Aorta (tissue), 5 donors: Measurements from ENCODE around the gene COX6A2. TPM values are rescaled to one million over a fixed set of nuclear protein-coding genes. Genes with fewer than 3 reads are reported as not detected.

ENCODE experiments used
- ATAC-seq: fragments of 200-7000 bp; cut with Tn5 transposase; one replicate; pipeline ENCODE4 v1.9.1; 2022; ENCODE audit warnings: moderate library complexity; ENCODE audit not compliant: low FRiP score
- DNase-seq, 2 donors: peaks; one replicate each; pipeline ENCODE4 v3.0.0-alpha.2; 2020
- H3K27ac ChIP-seq, 2 donors: one replicate each; pipeline ENCODE4 v1.5.1; 2013; ENCODE audit warnings: low read length in 2 of 2, mild to moderate bottlenecking in 2 of 2, moderate library complexity in 2 of 2, control low read depth in 1 of 2, inconsistent platforms in 1 of 2, low read depth in 1 of 2
- H3K27me3 ChIP-seq, 2 donors: one replicate each; pipeline ENCODE4 v1.6.1; 2013; ENCODE audit warnings: control low read depth in 1 of 2, low read length in 1 of 2, mild to moderate bottlenecking in 1 of 2, moderate library complexity in 1 of 2; ENCODE audit not compliant: insufficient read depth in 2 of 2, control insufficient read depth in 1 of 2
- H3K36me3 ChIP-seq, 2 donors: one replicate each; pipeline ENCODE4 v1.6.1; 2013; ENCODE audit warnings: control low read depth in 1 of 2, low read length in 1 of 2, mild to moderate bottlenecking in 1 of 2; ENCODE audit not compliant: insufficient read depth in 2 of 2, control insufficient read depth in 1 of 2
- H3K4me1 ChIP-seq, 2 donors: one replicate each; pipeline ENCODE4 v1.6.1; 2013; ENCODE audit warnings: low read length in 2 of 2, control low read depth in 1 of 2, mild to moderate bottlenecking in 1 of 2, moderate library complexity in 1 of 2; ENCODE audit not compliant: insufficient read depth in 2 of 2, control insufficient read depth in 1 of 2
- H3K4me3 ChIP-seq, 2 donors: one replicate each; pipeline ENCODE4 v1.5.1; 2013; ENCODE audit warnings: low read length in 2 of 2, control low read depth in 1 of 2, mild to moderate bottlenecking in 1 of 2
- H3K9me3 ChIP-seq: one replicate; pipeline ENCODE4 v1.6.1; 2013; ENCODE audit warnings: mild to moderate bottlenecking, low read length; ENCODE audit not compliant: control insufficient read depth
- WGBS, 2 donors: extraction: QIAGEN DNeasy Blood & Tissue Kit; methylation state at CpG; one replicate each; pipeline ENCODE4 v1.1.7; 2013; 5-methylcytosine and 5-hydroxymethylcytosine counted together
- intact Hi-C, 2 donors: fragments of 100-400 bp; cut with DNase I; formaldehyde crosslinking; loops; one replicate each; pipeline versions ENCODE4 v1.14.2 to v1.15.0; 2022
- polyA plus RNA-seq, 2 donors: library from polyadenylated mRNA; stranded (reverse); fragments of 200-250 nt; gene quantifications; one replicate each; pipeline ENCODE4 v1.2.3, GENCODE V29; 2013
- total RNA-seq, 2 donors: library from RNA; stranded (reverse); fragmentation: NEBNext Ultra II Directional; extraction: Animal tissue kit (Norgen Biotek cat#: 25700); gene quantifications; one replicate each; pipeline ENCODE4 v1.2.1, GENCODE V29; 2021
- donor health status: healthy with polysubstance abuse.
- donor health status: Bipolar disorder and iron deficiency.
- donor health status: DM: no; HTN: no; CAD: no.
- donor health status: DM: no; HTN: no; CAD: no.
- donor health status: DM: yes; HTN: yes; CAD: no.

Gene COX6A2
- total and polyA plus RNA-seq, 4 donors: 3.0 to 10.6 TPM; not detected in 2

- peak in 1 of 2 donors; percentile 15 for DNase-seq
- Histone ChIP-seq H3K36me3 (no peaks in the 10 kb centered on the region), H3K9me3 (no peaks in the 10 kb centered on the region), H3K27ac (no peak overlapping the region), H3K4me1 (no peaks in the 10 kb centered on the region), H3K27me3 (no peaks in the 10 kb centered on the region), H3K4me3 (no peak overlapping the region)
- intact Hi-C loops: no loop called here
- no peak for ATAC-seq
- WGBS, 2 donors: 55 to 65% methylated on average over 5 of the region's 5 CpGs
Observed at GRCh38 chr16:31430380-31431052, 2.4 kb upstream of the COX6A2 start.

GRCh38 chr16:31429796-31430195 lies 1.6 kb upstream of the COX6A2 start:
- Histone ChIP-seq H3K9me3 (no peaks in the 10 kb centered on the region), H3K4me3 (no peak overlapping the region), H3K27me3 (no peaks in the 10 kb centered on the region), H3K36me3 (no peaks in the 10 kb centered on the region), H3K4me1 (no peaks in the 10 kb centered on the region), H3K27ac (no peak overlapping the region)
- WGBS, 2 donors: 82 to 92% methylated on average over 3 of the region's 3 CpGs
- DNase-seq: no peak
- no peak for ATAC-seq
- intact Hi-C loops: no loop called here

- no peaks in the 10 kb centered on the region for H3K4me1 ChIP-seq
- ATAC-seq (no peak), DNase-seq (peak in 1 of 2 donors; percentile 23)
- H3K27ac ChIP-seq: no peak overlapping the region
- no peaks in the 10 kb centered on the region for H3K9me3 ChIP-seq
- H3K4me3 ChIP-seq: no peak overlapping the region
- intact Hi-C loops: no loop called here
- 0 to 4% methylated on average over 1 of the region's 1 CpG for WGBS, 2 donors
- no peaks in the 10 kb centered on the region for H3K36me3 ChIP-seq
- no peaks in the 10 kb centered on the region for H3K27me3 ChIP-seq
Observed at GRCh38 chr16:31429314-31429713, 1.2 kb upstream of the COX6A2 start.

- Histone ChIP-seq H3K27ac (no peak overlapping the region), H3K36me3 (no peaks in the 10 kb centered on the region), H3K9me3 (no peaks in the 10 kb centered on the region), H3K4me1 (no peaks in the 10 kb centered on the region), H3K4me3 (no peak overlapping the region), H3K27me3 (no peaks in the 10 kb centered on the region)
- ATAC-seq (no peak), DNase-seq (no peak)
- WGBS, 2 donors: 62 to 69% methylated on average over 7 of the region's 7 CpGs
- intact Hi-C loops: no loop called here
Observed at GRCh38 chr16:31428638-31429247, 583 bp upstream of the COX6A2 start.

- no peaks in the 10 kb centered on the region for H3K27me3 ChIP-seq
- H3K4me1 ChIP-seq: no peaks in the 10 kb centered on the region
- ATAC-seq (peak; percentile 78), DNase-seq (peak; percentile 75 to 87)
- H3K9me3 ChIP-seq: no peaks in the 10 kb centered on the region
- WGBS, 2 donors: 14 to 15% methylated on average over 54 to 80 of the region's 83 CpGs
- no peak overlapping the region for H3K27ac ChIP-seq
- H3K4me3 ChIP-seq: peak overlapping the region in 1 of 2 donors; percentile 27
- intact Hi-C loops: no loop called here
- H3K36me3 ChIP-seq: no peaks in the 10 kb centered on the region
Observed at GRCh38 chr16:31427441-31428278, 500 bp downstream of the COX6A2 start.

GRCh38 chr16:31423801-31424200 lies 4.4 kb downstream of the COX6A2 start:
- 76 to 77% methylated on average over 12 of the region's 12 CpGs for WGBS, 2 donors
- no peak for ATAC-seq
- peak in 1 of 2 donors; percentile 16 for DNase-seq
- no peak overlapping the region for H3K27ac ChIP-seq
- H3K27me3 ChIP-seq: no peaks in the 10 kb centered on the region
- H3K36me3 ChIP-seq: no peaks in the 10 kb centered on the region
- no peaks in the 10 kb centered on the region for H3K4me1 ChIP-seq
- H3K4me3 ChIP-seq: no peak overlapping the region
- no peaks in the 10 kb centered on the region for H3K9me3 ChIP-seq
- intact Hi-C loops: no loop called here

- Histone ChIP-seq H3K36me3 (no peaks in the 10 kb centered on the region), H3K27me3 (no peaks in the 10 kb centered on the region), H3K4me3 (no peak overlapping the region), H3K4me1 (no peaks in the 10 kb centered on the region), H3K27ac (no peak overlapping the region), H3K9me3 (no peaks in the 10 kb centered on the region)
- peak in 1 of 2 donors; percentile 1 for DNase-seq
- ATAC-seq: no peak
- 64 to 66% methylated on average over 3 of the region's 3 CpGs for WGBS, 2 donors
- intact Hi-C loops: no loop called here
Observed at GRCh38 chr16:31423241-31423640, 4.9 kb downstream of the COX6A2 start.

- DNase-seq (peak in 1 of 2 donors; percentile 40), ATAC-seq (no peak)
- peaks cover 3% of the 10 kb centered on the region for H3K9me3 ChIP-seq
- H3K36me3 ChIP-seq: no peaks in the 10 kb centered on the region
- no peak overlapping the region for H3K27ac ChIP-seq
- H3K4me1 ChIP-seq: no peaks in the 10 kb centered on the region
- no peak overlapping the region for H3K4me3 ChIP-seq
- intact Hi-C loops: no loop called here
- WGBS, 2 donors: 52 to 66% methylated on average over 6 of the region's 6 CpGs
- H3K27me3 ChIP-seq: peaks cover 0 to 3% of the 10 kb centered on the region in 2 donors
Observed at GRCh38 chr16:31421587-31421986, 6.6 kb downstream of the COX6A2 start.
